Activated CD4-positive, alpha-beta memory T cell treated with anti-CD3 and anti-CD28 coated beads for 36 hours (primary cell): ENCODE results near the gene ECM2. TPM values are rescaled to one million over a fixed set of nuclear protein-coding genes. Genes with fewer than 3 reads are reported as not detected.
"Not testable (repeated sequence)": the region's sequence is repeated elsewhere in the genome, so short reads cannot be mapped to it uniquely, and the experiment has no call there.

Source experiments
- CTCF ChIA-PET: fragments of 350-600 bp; sonication (Branson Sonifier 250); formaldehyde crosslinking; loops from one replicate; lab custom pipeline; 2021; ENCODE audit warnings: antibody characterized with exemption, inconsistent platforms; lab: Charles Lee
- POLR2A ChIA-PET: fragments of 350-600 bp; sonication (Branson Sonifier 250); formaldehyde crosslinking; loops from one replicate; lab custom pipeline; 2021; ENCODE audit warnings: antibody characterized with exemption; lab: Charles Lee
- DNase-seq: peaks from one replicate; pipeline ENCODE4 v3.0.0-alpha.2; 2020
- H3K27ac Mint-ChIP-seq: one replicate; pipeline ENCODE4 v1.8.0; 2021; ENCODE audit warnings: mixed read lengths
- H3K27me3 Mint-ChIP-seq: one replicate; pipeline ENCODE4 v1.8.0; 2021; ENCODE audit warnings: mixed read lengths
- H3K36me3 Mint-ChIP-seq: one replicate; pipeline ENCODE4 v1.8.0; 2021; ENCODE audit warnings: mixed read lengths
- H3K4me1 Mint-ChIP-seq: one replicate; pipeline ENCODE4 v1.8.0; 2021; ENCODE audit warnings: low read depth, mixed read lengths
- H3K4me3 Mint-ChIP-seq: one replicate; pipeline ENCODE4 v1.8.0; 2021; ENCODE audit warnings: mild to moderate bottlenecking, mixed read lengths
- H3K9me3 Mint-ChIP-seq: one replicate; pipeline ENCODE4 v1.8.0; 2021; ENCODE audit warnings: mixed read lengths
- intact Hi-C: fragments of 100-400 bp; cut with micrococcal nuclease; formaldehyde crosslinking; loops from one replicate; pipeline ENCODE4 v1.15.1; 2023
- total RNA-seq, 2 experiments: library from RNA; stranded (reverse); gene quantifications; one replicate each; pipeline ENCODE4 v1.2.3, GENCODE V29; 2021

ECM2 gene
- not detected for total RNA-seq

DNA sequence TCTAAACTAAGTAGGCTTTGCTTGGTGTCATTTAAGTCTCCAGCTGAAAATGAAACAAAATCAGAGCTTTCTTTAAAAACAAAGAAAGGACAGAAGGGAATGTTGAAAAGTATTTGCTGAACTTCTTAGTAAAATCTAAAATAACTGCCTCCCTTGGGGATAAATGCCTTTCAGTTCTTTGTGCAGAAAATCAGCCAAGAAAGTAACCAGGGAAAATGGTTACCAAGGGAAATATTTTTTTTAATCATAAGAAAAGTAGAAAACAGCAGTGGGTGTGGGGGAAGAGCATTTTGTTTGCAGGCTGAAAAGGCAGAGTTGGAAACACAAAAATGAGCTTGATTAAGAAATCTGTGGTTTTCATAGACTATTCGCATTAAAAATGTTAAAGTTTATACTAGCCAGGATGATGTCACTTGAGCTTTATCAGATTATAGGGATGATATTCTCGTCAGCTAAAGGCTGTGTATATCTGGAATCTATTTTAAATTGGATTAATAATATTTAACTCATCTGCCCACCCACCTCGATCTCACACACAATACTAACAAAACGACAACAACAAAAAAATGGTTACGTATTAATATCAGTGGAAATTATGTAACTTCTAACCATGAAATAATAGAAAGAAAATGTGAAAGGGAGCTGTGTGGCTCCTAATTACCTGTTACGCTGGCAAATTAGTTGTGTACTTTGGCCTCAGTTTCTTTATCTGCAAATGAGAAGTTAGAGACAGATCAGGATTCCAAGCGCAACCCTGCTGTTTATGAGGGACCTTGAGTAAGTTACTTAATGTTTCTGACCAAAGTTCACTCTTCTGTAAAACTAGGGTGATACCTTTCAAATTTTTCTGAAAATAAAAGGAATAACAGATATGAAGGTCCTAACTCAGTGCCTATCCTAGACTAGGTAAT is at the start of gene ECM2:
Gene ECM2 (minus strand): TSS at position 51 of the 911 bp plus-strand sequence. CDS start 13,124 bp downstream, outside the sequence.
- CTCF ChIA-PET: no interaction called here
- H3K4me1 Mint-ChIP-seq: peaks cover 7% of the 10 kb centered on the region
- H3K4me3 Mint-ChIP-seq: no peak within 1 kb of the TSS
- no peak for DNase-seq
- H3K27ac Mint-ChIP-seq: no peak within 1 kb of the TSS
- H3K36me3 Mint-ChIP-seq: no peaks in the 10 kb centered on the region
- POLR2A ChIA-PET: interaction anchor here (0.7 kb wide), 1 partner anchor 135 kb away, joined by 3 read pairs; no protein-coding TSS in a partner anchor
- intact Hi-C loops: no loop called here
- H3K9me3 Mint-ChIP-seq: peaks cover 3% of the 10 kb centered on the region
- no peaks in the 10 kb centered on the region for H3K27me3 Mint-ChIP-seq

DNA sequence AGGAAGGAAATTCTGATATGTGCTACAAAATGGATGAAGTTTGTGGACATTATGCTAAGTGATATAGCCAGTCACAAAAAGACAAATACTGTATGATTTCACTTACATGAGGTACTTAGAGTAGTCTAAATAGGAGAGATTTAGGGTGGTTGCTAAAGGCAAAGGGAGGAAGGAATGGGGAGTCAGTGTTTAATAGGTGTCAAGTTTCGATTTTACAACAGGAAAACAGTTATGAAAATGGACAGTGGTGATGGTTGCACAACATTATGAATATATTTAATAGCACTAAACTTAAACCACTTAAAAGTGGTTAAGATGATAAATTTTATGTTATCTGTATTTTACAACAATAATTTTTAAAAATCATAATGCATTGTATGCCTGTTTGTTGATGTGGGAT is 40.4 kb upstream of the ECM2 start:
- DNase-seq: no peak
- Mint-ChIP-seq H3K36me3 (peaks cover 2% of the 10 kb centered on the region), H3K9me3 (peaks cover 8% of the 10 kb centered on the region), H3K4me1 (no peaks in the 10 kb centered on the region), H3K4me3 (no peak overlapping the region), H3K27me3 (no peaks in the 10 kb centered on the region), H3K27ac (no peak overlapping the region)
- intact Hi-C loops: no loop called here
- POLR2A ChIA-PET: no interaction called here
- CTCF ChIA-PET: no interaction called here

DNA sequence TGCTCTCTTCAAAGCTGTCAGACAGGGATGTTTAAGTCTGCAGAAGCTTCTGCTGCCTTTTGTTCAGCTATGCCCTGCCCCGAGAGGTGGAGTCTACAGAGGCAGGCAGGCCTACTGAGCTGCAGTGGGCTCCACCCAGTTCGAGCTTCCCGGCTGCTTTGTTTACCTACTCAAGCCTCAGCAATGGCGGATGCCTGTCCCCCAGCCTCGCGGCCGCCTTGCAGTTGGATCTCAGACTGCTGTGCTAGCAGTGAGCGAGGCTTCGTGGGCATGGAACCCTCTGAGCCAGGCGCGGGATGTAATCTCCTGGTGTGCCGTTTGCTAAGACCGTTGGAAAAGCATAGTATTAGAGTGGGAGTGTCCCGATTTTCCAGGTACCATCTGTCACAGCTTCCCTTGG is 37.8 kb upstream of the ECM2 start:
- POLR2A ChIA-PET, DNase-seq, H3K27me3 Mint-ChIP-seq, H3K9me3 Mint-ChIP-seq, intact Hi-C loops, H3K4me3 Mint-ChIP-seq, H3K4me1 Mint-ChIP-seq, H3K27ac Mint-ChIP-seq, CTCF ChIA-PET, H3K36me3 Mint-ChIP-seq: not testable (repeated sequence)

DNA sequence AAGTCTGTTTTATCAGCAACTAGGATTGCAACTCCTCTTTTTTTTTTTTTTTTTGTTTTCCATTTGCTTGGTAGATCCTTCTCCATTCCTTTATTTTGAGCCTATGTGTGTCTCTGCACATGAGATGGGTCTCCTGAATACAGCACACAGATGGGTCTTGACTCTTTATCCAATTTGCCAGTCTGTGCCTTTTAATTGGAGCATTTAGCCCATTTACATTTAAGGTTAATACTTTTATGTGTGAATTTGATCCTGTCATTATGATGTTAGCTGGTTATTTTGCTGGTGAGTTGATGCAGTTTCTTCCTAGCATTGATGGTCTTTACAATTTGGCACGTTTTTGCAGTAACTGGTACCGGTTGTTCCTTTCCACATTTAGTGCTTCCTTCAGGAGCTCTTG is 36.1 kb upstream of the ECM2 start:
- H3K9me3 Mint-ChIP-seq: peaks cover 10% of the 10 kb centered on the region
- intact Hi-C loops, H3K4me3 Mint-ChIP-seq, H3K27ac Mint-ChIP-seq, H3K4me1 Mint-ChIP-seq, H3K27me3 Mint-ChIP-seq, CTCF ChIA-PET, H3K36me3 Mint-ChIP-seq, DNase-seq, POLR2A ChIA-PET: not testable (repeated sequence)

DNA sequence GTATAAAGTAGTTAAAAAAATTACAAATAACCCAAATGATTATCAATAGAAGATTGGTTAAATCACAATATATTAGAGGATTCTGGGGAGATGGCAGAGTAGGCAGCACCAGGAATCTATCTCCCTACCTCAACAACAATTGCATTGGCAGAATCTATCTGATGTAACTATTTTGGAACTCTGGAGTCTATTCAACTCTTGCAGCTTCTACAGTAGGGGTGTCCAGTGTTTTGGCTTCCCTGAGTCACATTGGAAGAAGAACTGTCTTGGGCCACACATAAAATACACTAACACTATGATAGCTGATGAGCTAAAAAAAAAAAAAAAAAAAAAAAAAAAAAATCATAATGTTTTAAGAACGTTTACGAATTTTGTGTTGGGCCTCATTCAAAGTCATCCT is 29.2 kb upstream of the ECM2 start:
- CTCF ChIA-PET: no interaction called here
- no peak overlapping the region for H3K27ac Mint-ChIP-seq
- intact Hi-C loops: no loop called here
- H3K9me3 Mint-ChIP-seq: peaks cover 11% of the 10 kb centered on the region
- POLR2A ChIA-PET: no interaction called here
- H3K4me3 Mint-ChIP-seq: no peak overlapping the region
- H3K27me3 Mint-ChIP-seq: no peaks in the 10 kb centered on the region
- DNase-seq: no peak
- peaks cover 3% of the 10 kb centered on the region for H3K36me3 Mint-ChIP-seq
- H3K4me1 Mint-ChIP-seq: no peaks in the 10 kb centered on the region

DNA sequence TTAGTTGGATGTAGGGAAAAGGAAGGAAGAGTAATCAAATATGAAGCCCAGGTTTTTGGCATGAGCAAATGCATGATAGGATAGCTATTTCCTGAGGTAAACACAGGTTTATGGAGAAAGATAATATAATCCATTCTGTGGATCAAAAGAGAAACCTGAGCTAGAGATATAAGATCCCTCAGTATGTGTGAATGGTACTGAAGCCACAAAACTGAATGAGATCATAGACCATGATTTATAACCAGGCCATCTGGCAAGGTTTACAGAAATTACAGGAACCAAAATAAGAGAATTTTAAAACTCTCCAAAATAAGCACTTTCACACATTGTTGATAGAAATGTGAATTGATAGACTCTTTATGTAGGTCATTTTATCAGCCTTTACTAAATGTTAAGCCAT is 28.7 kb upstream of the ECM2 start:
- peaks cover 11% of the 10 kb centered on the region for H3K9me3 Mint-ChIP-seq
- H3K36me3 Mint-ChIP-seq: peaks cover 3% of the 10 kb centered on the region
- H3K4me1 Mint-ChIP-seq: no peaks in the 10 kb centered on the region
- H3K4me3 Mint-ChIP-seq: no peak overlapping the region
- ChIA-PET CTCF (no interaction called here), POLR2A (no interaction called here)
- intact Hi-C loops: no loop called here
- no peak for DNase-seq
- no peak overlapping the region for H3K27ac Mint-ChIP-seq
- H3K27me3 Mint-ChIP-seq: no peaks in the 10 kb centered on the region

DNA sequence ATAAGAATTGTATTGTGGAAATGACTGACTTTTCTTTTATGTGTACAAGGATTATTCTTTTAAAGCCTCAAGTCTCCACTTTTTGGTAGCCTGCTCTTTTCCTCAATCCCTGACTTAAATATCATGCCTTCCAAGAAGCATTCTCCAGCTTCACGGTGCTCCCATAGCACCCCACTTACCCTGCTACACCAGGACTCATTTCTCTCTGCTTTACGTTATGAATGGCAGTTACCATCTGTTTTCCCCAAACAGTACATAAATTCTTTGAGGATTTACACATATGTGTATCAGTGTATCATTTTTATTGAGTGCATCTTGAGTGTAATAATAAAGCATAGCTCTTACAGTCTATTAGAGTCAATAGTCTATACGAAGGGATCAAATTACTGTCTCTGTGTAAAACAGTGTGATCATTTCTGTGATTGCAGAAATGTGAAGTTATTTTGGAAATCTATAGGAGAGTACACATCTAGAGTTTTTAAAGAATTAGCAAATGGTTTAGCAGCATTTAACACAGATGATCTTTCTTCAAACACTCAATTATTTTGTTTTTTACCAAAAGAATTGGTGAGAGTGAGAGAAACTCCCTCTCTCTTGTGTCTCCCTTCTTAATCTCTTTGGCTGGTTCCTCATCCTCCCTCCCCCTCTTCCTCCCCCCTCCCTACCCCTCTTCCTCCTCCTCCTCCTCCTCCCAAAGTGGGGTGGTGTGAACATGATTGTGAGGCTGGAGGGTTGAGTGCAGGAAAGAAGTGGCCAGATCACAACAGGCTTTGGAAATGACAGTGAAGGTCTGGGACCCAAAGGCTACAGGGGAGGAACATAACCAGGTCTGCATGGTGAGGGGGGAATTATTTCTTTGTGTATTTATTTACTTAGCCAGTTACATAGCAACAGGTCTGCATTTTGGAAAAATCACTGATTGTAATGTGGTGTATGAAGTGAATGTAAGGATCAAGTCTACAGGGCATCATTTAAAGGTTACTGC is 27.6 kb upstream of the ECM2 start:
- intact Hi-C loops: no loop called here
- Mint-ChIP-seq H3K4me3 (no peak overlapping the region), H3K9me3 (peaks cover 11% of the 10 kb centered on the region), H3K36me3 (peaks cover 3% of the 10 kb centered on the region), H3K27ac (no peak overlapping the region), H3K27me3 (no peaks in the 10 kb centered on the region), H3K4me1 (no peaks in the 10 kb centered on the region)
- DNase-seq: no peak
- CTCF ChIA-PET: no interaction called here
- POLR2A ChIA-PET: no interaction called here

DNA sequence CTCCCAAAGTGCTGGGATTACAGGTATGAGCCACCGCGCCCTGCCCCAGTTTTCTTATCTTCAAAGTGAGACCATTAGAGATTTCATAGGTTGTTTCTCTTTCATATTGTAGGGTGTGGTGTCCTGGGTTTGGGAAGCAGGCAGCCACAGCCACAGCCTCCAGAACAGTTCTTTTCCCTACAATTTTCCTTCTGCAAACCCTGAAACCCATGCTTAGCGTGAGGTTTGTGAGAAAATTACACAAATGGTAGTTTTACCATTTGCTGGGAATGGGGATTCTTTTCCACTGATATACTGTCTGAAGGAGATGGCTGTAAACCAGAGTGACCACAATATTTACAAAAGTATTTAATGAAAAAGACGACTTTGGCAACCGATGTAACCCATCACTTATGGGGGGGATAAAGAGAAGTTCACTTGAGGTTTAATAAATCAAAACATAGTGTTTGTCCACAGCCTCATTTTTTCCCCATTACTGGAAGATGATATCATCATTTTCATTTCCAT is 26.7 kb upstream of the ECM2 start:
- DNase-seq: no peak
- intact Hi-C loops: no loop called here
- CTCF ChIA-PET: no interaction called here
- Mint-ChIP-seq H3K9me3 (peaks cover 11% of the 10 kb centered on the region), H3K4me1 (no peaks in the 10 kb centered on the region), H3K27me3 (no peaks in the 10 kb centered on the region), H3K27ac (no peak overlapping the region), H3K4me3 (no peak overlapping the region), H3K36me3 (peaks cover 3% of the 10 kb centered on the region)
- POLR2A ChIA-PET: no interaction called here

DNA sequence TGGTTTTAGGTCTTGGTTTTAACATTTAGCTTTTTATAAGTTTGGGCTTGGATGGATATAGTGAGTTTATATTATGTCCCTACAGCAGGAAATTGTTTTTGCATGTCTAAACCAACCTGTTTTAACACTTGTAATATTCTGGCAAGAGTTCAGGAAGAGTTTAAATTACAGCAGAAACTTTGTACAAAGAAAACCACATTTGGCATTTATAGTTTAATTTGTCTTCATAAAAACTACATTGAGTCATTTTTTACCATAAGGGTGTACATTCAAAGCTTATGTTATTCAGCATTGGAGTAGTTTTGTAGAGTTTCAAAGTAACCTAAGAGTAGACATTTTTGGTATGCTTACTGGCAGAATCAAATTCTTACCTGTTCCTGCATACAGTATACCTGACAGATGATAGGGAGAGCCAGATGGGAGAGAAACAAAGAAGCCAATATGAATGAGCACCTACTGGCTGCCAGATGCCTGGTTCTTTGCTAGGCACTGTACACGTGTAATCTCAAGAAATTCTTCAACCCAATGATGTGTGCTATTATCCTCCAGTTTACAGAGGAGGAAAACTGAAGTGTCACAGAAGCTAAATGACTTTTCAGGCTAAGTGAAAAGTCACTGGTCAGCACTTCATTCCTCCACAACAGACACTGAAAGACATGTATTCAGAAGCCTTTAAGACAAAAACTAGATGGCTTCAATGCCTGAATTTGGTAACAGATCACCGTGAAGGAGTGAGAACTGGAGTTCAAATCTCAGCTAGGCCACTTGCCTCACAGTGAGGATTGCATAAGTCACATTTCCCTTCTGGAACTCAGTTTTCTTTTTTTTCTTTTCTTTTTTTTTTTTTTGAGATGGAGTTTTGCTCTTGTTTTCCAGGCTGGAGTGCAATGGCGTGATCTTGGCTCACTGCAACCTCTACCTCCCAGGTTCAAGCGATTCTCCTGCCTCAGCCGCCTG is 25.9 kb upstream of the ECM2 start:
- H3K9me3 Mint-ChIP-seq: peaks cover 7% of the 10 kb centered on the region
- H3K27me3 Mint-ChIP-seq: no peaks in the 10 kb centered on the region
- DNase-seq: no peak
- ChIA-PET POLR2A (no interaction called here), CTCF (no interaction called here)
- no peak overlapping the region for H3K4me3 Mint-ChIP-seq
- H3K36me3 Mint-ChIP-seq: peaks cover 3% of the 10 kb centered on the region
- H3K4me1 Mint-ChIP-seq: no peaks in the 10 kb centered on the region
- no peak overlapping the region for H3K27ac Mint-ChIP-seq
- intact Hi-C loops: no loop called here

DNA sequence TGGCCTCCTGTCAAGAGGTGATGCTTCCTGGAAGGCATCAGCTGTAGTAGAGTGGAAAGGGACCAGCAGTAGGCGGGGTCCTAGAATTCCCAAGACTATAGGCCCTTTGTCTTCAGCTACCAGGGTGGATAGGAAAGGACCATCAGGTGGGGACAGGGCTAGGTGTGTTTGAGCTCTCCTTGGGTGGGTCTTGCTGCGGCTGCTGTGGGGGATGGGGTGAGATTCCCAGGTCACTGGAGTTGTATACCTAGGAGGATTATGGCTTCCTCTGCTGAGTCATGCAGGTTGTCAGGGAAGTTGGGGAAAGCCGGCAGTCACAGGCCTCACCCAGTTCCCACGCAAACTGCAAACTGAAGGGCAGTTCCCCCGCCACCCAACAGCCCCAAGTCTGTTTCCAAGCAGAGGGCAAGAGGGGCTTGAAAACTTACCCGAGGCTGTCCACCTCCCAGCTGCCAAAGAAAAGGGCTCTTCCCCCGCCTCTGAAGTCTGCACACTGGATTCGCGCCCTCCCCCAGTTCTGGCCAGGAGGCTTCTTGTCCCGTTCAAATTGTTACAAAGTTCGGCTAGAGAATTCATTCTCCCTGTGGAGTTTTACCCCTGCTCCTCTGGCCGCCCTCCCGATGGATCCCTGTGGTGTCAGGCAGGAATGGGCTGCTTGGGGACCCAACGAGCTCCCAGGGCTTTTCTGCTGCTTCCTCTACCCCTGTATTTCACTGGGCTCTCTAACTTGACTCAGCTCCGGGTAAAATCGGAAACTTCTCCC is 23.0 kb upstream of the ECM2 start:
- no peak overlapping the region for H3K27ac Mint-ChIP-seq
- H3K27me3 Mint-ChIP-seq: no peaks in the 10 kb centered on the region
- CTCF ChIA-PET: no interaction called here
- H3K4me3 Mint-ChIP-seq: no peak overlapping the region
- POLR2A ChIA-PET: no interaction called here
- H3K9me3 Mint-ChIP-seq: no peaks in the 10 kb centered on the region
- intact Hi-C loops: no loop called here
- DNase-seq: no peak
- H3K4me1 Mint-ChIP-seq: no peaks in the 10 kb centered on the region
- H3K36me3 Mint-ChIP-seq: peaks cover 2% of the 10 kb centered on the region

DNA sequence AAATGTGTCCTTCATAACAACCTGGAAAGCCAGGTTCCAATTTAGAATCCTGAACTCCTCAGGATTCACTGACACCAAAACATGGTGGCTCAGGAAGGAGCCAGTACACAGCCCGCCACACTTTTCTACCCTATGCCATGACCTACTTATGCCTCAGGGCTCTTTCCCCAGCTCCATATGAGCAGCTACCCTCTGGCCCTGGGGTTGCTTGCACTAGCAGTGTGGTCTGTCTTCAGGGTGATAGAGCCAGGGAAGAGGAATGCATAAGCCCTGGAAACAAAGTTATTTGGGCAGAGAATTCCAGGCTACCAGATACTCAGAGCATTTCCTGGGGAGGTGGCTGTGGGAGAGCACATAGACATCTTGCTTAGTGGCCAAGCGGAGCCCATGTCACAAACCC is 15.0 kb upstream of the ECM2 start:
- intact Hi-C loops: no loop called here
- H3K9me3 Mint-ChIP-seq: no peaks in the 10 kb centered on the region
- ChIA-PET CTCF (no interaction called here), POLR2A (no interaction called here)
- no peaks in the 10 kb centered on the region for H3K27me3 Mint-ChIP-seq
- no peak for DNase-seq
- no peaks in the 10 kb centered on the region for H3K4me1 Mint-ChIP-seq
- H3K36me3 Mint-ChIP-seq: peaks cover 5% of the 10 kb centered on the region
- no peak overlapping the region for H3K27ac Mint-ChIP-seq
- no peak overlapping the region for H3K4me3 Mint-ChIP-seq
